NT2/D1 (cell line): ENCODE measurements around the gene TSPAN12.

ENCODE experiments used
- YY1 ChIP-seq: IDR thresholded peaks from 2 replicates; pipeline ENCODE4 v1.6.1; 2011; ENCODE audit not compliant: insufficient read length, insufficient read depth
- ZNF274 ChIP-seq: IDR thresholded peaks from 2 replicates; pipeline ENCODE4 v1.6.1; 2011; ENCODE audit warnings: mild to moderate bottlenecking, low read depth, low read length

DNA sequence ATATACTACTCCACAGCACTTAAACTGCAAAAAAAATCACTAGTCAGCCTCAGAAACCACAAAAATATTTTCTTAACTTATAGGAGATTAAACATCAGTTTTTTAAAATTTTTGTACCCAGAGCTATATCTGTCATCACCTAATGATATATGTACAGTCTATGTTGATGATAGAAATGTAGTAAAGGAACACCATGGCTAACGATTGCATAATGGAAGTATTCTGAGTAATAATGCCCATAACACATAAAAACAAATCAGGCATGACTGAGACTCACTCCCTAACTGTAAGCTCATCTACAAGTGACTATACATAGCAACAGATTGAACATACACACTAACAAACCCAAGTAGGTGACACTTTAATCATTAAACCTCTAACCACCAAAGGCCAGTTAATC is 51.3 kb downstream of the TSPAN12 start:
- TF ChIP-seq YY1: no peak
- no peak for TF ChIP-seq ZNF274
